Mammary epithelial cell (primary cell): ENCODE measurements around the gene C6orf58.

Source experiments
- CTCF ChIP-seq, 2 donors: IDR thresholded peaks in 1 of 2; conservative IDR thresholded peaks in 1 of 2; 2 replicates each; pipeline ENCODE4 v1.5.1; 2011 to 2012; ENCODE audit warnings: inconsistent platforms in 2 of 2, low read length in 2 of 2, mild to moderate bottlenecking in 2 of 2, control low read depth in 1 of 2, low read depth in 1 of 2; ENCODE audit not compliant: insufficient read depth in 1 of 2; ENCODE audit errors: extremely low read depth in 1 of 2
- EZH2 ChIP-seq: IDR thresholded peaks from 2 replicates; pipeline ENCODE4 v1.6.1; 2012; ENCODE audit warnings: low read length, inconsistent platforms, borderline replicate concordance

DNA sequence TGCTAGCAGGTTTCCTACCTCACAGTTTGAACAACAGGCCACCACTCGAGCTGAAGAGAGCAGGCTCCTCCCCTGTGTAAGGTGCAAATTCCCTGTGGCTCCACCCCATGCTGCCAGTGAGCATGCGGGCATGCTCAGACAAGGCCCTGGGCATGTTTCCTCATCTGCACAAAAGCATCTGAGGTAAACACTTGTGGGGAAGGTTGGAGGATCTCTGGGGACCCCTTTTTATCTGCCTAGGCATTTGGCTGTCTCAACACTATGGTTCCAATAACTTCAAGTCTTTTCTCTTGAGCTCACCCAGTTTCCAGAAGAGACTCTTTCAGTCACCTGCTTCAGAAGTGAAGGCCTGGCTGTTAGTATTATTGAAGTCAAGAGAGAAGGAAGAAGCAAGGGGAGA is 9.4 kb downstream of the C6orf58 start:
- TF ChIP-seq CTCF (conservative IDR thresholded peaks at IDR 0.05 in 1 of 2, IDR thresholded peaks at IDR 0.05 in 1 of 2; ENCODE audit: extremely low read depth in 1 of 2, insufficient read depth in 1 of 2, low read depth in 1 of 2, low read length in 2 of 2) (no peak), EZH2 (no peak)
